Hypothalamus (tissue), 51 donors: ENCODE measurements around the gene CASP10.

Source experiments
- DNase-seq, 51 donors: peaks; one replicate each; lab custom pipeline; 2025; lab: John Stamatoyannopoulos, UW

CASP10 gene

DNA sequence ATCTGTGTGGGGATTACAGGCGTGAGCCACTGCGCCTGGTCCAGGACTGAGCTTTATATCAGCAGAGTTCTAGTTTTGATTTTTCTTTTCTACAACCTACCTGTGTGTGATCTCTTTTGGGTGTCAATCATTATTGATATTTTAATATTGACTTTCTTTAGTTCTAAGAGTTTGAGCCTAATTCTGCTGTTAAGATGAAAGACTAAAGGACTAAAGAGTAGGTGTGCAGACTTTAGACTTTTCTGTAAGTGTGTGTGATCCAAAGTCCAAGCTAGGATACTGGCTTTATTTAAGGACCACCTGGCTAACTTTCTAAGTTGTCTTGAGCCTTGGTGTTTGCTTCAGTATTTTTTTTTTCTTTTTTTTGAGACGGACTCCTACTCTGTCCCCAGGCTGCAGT, 12.4 kb downstream of the CASP10 start:
- no peak for DNase-seq

GRCh38 chr2:201196003-201196402, 13.1 kb downstream of the CASP10 start:
- DNase-seq, result no peak

DNA sequence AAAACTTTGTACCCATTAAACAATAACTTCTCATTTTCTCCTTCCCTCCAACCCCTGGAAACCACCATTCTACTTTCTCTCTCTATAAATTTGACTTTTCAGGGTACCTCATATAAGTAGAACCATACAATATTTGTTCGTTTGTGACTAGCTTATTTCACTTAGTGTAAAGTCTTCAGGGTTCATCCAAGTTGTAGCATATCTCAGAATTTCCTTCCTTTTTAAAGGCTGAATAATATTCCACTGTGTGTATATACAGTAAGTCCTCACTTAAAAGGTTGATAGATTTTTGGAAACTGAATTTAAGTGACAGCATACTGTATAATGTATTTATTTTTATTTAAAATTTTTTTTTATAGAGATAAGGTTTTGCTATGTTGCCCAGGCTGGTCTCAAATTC, 13.9 kb downstream of the CASP10 start:
- no peak for DNase-seq

GRCh38 chr2:201197781-201198180, 14.8 kb downstream of the CASP10 start:
- DNase-seq, result no peak

GRCh38 chr2:201199847-201200246, 16.9 kb downstream of the CASP10 start:
- no peak for DNase-seq

- no peak for DNase-seq
These were observed 17.4 kb downstream of the CASP10 start for GRCh38 chr2:201200345-201200744.

DNA sequence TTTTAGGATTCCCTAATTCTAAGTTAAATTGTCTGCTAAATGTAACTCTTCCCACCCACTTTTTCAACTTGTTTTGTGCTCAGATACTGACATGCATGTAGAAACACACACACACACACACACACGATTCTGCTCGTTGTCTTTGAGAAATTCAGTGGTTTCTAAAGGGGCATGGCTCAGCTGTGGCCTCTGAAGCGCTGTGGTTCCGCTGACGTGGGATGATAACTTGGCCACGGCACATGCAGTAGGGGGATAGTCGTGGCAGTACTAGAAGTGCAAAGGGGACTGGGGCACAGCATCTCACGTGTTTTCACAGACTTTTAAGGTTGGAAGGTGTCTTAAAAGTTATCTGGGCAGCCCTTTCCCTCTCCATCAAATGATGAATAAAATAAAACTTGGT, 18.4 kb downstream of the CASP10 start:
- DNase-seq, result no peak

DNA sequence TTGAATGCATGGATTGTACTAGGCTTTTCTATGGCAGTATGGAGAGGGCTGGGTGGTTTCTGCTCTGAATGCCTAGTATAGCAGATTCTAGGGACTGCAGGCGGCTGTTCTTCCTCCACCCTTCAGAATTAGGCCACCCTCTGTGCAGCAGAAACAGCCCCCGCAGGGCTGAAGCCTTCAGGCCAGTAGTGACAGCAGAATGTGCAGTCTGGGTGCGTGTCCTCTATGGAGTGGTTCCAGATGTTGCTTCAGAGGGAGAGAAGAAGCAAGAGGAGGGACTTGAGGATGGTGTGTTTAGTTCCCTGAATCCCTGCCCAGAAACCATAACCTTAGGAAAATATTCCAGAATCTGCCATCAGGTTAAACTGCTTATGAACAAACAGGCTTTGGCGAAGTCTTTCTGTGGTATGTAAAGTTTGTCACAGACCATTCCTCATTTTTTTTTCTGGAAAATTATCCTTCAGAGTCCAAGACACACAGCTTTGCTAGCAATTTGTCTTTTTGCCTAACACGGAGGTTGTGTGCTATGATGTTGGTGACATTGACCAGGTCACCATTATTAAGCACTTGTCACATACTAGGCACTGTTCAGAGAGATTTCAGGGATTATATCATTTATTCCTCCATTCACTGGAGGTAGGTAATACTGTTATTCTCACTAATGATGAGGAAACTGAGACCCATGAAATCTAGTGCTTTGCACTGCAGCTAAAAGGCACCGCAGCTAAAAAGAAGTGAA, 21.1 kb downstream of the CASP10 start:
- DNase-seq, result no peak

- no peak for DNase-seq
These were observed 21.9 kb downstream of the CASP10 start for GRCh38 chr2:201204655-201205514.

- no peak for DNase-seq
These were observed 22.5 kb downstream of the CASP10 start for GRCh38 chr2:201205515-201205849.

DNA sequence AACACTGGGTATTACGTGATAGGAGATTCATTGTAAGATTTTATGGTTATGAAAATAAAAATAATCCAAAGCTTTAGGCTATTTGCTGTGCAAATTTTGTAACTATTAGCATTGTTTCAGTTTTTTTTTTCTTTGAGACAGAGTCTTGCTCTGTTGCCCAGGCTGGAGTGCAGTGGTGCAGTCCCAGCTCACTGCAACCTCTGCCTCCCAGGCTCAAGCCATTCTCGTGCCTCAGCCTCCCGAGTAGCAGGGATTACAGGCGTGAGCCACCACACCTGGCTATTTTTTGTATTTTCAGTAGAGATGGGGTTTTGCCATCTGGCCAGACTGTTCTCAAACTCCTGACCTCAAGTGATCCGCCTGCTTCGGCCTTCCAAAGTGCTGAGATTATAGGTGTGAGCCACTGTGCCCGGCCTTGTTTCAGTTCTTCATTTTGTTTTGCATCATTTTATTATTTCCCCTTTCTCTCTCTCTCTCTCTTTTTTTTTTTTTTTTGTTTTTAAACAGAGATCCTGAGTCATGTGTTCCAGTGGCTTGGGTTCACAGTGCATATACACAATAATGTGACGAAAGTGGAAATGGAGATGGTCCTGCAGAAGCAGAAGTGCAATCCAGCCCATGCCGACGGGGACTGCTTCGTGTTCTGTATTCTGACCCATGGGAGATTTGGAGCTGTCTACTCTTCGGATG, 25.8 kb downstream of the CASP10 start:
- peak in 5 of 51 donors; percentile 5 to 17 (median 14) for DNase-seq

DNA sequence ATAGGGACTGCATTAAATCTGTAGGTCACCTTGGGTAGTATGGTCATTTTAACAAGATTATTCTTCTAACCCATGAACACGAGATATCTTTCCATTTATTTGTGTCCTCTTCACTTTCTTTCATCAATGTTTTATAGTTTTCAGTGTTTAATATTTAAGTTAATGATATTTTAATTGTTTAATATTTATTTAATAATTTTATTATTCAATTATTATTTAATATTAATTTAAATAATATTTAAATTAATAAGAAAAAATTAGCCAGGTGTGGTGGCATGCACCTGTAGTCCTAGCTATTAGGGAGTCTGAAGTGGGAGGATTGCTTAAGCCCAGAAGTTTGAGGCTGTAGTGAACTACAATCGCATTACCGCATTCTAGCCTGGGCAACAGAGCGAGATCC, 33.0 kb downstream of the CASP10 start:
- DNase-seq, result no peak

DNA sequence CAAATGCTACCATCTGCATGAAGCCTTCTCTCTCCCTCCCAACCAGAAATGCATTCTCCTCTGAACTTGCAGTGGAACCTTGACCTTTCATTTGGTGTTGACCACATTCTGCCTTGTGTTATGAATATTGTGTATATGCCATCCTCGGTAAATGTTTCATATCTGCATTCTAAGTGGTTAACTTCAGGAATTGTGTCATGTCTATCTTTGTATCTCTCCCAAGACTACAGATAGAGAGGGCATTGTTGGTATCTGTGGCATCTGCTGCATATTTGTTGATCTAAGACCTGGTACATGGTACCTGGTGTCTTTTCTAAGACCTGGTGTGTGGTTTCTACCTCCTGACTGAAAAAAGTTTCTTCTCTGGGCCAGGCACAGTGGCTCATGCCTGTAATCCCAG, 34.0 kb downstream of the CASP10 start:
- DNase-seq, result no peak

DNA sequence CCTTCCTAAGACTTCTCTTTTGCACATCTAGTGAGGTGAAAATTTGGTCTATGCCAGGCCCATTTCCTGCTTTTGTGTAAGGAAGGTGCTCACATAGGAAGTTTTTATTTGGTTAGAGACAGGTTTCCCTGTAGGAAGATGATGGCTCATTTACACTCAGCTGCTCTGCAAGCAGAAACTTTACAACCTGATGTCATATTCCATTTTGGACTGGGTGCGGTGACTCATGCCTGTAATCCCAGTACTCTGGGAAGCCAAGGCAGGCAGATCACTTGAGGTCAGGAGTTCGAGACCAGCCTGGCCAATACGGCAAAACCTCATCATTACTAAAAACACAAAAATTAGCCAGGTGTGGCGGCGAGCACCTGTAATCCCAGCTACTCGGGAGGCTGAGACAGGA, 35.8 kb downstream of the CASP10 start:
- no peak for DNase-seq

DNA sequence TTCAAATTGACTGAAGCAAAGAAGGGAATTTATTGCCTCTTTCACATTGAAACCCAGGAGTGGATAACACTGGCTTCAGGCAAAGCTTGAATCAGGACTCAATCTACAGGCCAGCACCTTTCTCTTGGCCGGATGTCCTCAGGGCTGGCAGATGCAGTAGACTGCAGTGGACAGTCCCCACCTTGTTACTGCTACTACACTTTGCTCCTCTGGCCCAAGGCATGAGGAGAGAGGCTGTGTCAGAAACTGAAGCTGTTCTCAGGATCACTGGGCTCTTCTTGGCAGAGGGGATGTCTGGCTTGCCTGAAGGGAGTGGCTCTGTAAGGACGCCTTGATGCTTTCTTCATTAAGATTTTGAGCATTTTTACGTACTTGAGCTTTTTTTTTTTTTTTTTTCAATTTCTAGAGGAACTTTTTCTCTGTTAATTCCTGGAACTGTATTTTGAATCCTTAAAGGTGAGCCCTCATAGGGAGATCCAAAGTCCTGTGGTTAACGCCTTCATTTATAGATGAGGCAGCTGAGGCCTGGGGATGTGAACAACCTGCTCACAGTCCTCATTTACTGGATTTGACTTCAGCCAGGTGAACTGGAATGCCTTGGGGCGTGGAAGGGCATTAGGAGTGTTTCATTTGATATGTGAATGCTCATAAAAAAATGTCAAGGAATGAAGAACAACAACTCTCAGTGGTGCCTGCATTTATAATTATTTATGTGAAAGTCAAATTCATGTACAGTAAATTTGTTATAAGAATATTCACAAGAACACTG, 36.6 kb downstream of the CASP10 start:
- no peak for DNase-seq

- peak in 4 of 51 donors; percentile 2 to 50 (median 16) for DNase-seq
These were observed 37.2 kb downstream of the CASP10 start for GRCh38 chr2:201220102-201220570.

GRCh38 chr2:201223089-201224073, 40.4 kb downstream of the CASP10 start:
- no peak for DNase-seq

- DNase-seq, result no peak
These were observed 45.5 kb downstream of the CASP10 start for GRCh38 chr2:201228271-201228911.

DNA sequence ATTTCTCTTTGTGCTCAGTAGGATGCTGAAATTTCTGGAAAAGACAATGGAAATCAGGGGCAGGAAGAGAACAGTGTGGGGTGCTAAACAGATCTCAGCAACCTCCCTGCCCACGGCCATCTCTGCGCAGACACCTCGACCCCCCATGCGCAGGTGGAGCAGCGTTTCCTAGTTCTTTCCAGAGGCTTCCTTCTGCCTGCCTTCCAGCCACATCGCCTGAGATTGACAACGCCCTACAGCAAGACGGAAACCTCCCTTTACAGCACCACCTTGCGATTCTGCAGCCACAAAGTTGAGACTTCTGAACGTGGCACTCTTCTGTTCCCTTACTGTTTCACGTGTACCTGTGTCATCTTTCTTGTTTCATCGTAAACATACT, 46.0 kb downstream of the CASP10 start:
- DNase-seq, result no peak
